ENCODE results near the gene SPATA45.
"Not testable (repeated sequence)": the region's sequence is repeated elsewhere in the genome, so short reads cannot be mapped to it uniquely, and the experiment has no call there.

GRCh38 chr1:212844521-212844920 lies 2.9 kb downstream of the SPATA45 start:
- TF ChIP-seq, protein P1, sequence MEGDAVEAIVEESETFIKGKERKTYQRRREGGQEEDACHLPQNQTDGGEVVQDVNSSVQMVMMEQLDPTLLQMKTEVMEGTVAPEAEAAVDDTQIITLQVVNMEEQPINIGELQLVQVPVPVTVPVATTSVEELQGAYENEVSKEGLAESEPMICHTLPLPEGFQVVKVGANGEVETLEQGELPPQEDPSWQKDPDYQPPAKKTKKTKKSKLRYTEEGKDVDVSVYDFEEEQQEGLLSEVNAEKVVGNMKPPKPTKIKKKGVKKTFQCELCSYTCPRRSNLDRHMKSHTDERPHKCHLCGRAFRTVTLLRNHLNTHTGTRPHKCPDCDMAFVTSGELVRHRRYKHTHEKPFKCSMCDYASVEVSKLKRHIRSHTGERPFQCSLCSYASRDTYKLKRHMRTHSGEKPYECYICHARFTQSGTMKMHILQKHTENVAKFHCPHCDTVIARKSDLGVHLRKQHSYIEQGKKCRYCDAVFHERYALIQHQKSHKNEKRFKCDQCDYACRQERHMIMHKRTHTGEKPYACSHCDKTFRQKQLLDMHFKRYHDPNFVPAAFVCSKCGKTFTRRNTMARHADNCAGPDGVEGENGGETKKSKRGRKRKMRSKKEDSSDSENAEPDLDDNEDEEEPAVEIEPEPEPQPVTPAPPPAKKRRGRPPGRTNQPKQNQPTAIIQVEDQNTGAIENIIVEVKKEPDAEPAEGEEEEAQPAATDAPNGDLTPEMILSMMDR (IDR thresholded peaks at IDR 0.05): not testable (repeated sequence)
- not testable (repeated sequence) for TF ChIP-seq POLR2A (IDR thresholded peaks at IDR 0.05)
